Stimulated activated CD4-positive, alpha-beta T cell treated with anti-CD3 and anti-CD28 coated beads, Interleukin-2, amount 100 ng/mL, for 4 hours (primary cell): ENCODE results near the gene CGA.
"Not testable (repeated sequence)": the region's sequence is repeated elsewhere in the genome, so short reads cannot be mapped to it uniquely, and the experiment has no call there.

Experiments
- DNase-seq: peaks from one replicate; pipeline ENCODE4 v3.0.0-alpha.2; 2020; ENCODE audit warnings: low read depth

The CGA gene

GRCh38 chr6:87095087-87095509 lies at the start of gene CGA:
Gene CGA, minus strand, starts transcription at chr6:87095106. Its CDS starts 6,906 bp downstream, at chr6:87088200.
- DNase-seq, result no peak

GRCh38 chr6:87139927-87140326 lies 45.0 kb upstream of the CGA start:
- not testable (repeated sequence) for DNase-seq

GRCh38 chr6:87139236-87139635 lies 44.3 kb upstream of the CGA start:
- DNase-seq, result peak; percentile 45

GRCh38 chr6:87136963-87137362 lies 42.1 kb upstream of the CGA start:
- DNase-seq, result no peak

- no peak for DNase-seq
Observed at GRCh38 chr6:87127737-87128136, 32.8 kb upstream of the CGA start.

GRCh38 chr6:87126501-87126900 lies 31.6 kb upstream of the CGA start:
- no peak for DNase-seq

GRCh38 chr6:87124074-87124473 lies 29.2 kb upstream of the CGA start:
- DNase-seq, result no peak

- no peak for DNase-seq
Observed at GRCh38 chr6:87122477-87122876, 27.6 kb upstream of the CGA start.

GRCh38 chr6:87118054-87118453 lies 23.1 kb upstream of the CGA start:
- DNase-seq, result no peak

GRCh38 chr6:87116922-87117321 lies 22.0 kb upstream of the CGA start:
- no peak for DNase-seq

- no peak for DNase-seq
Observed at GRCh38 chr6:87115402-87116135, 20.7 kb upstream of the CGA start.

- DNase-seq, result no peak
Observed at GRCh38 chr6:87110636-87111035, 15.7 kb upstream of the CGA start.

GRCh38 chr6:87105823-87106222 lies 10.9 kb upstream of the CGA start:
- DNase-seq, result no peak

- DNase-seq, result no peak
Observed at GRCh38 chr6:87104667-87105066, 9.8 kb upstream of the CGA start.

- no peak for DNase-seq
Observed at GRCh38 chr6:87103977-87104601, 9.2 kb upstream of the CGA start.

GRCh38 chr6:87102151-87102621 lies 7.3 kb upstream of the CGA start:
- no peak for DNase-seq

GRCh38 chr6:87101067-87101466 lies 6.2 kb upstream of the CGA start:
- no peak for DNase-seq

GRCh38 chr6:87100216-87100615 lies 5.3 kb upstream of the CGA start:
- no peak for DNase-seq

GRCh38 chr6:87099472-87099871 lies 4.6 kb upstream of the CGA start:
- DNase-seq, result no peak

GRCh38 chr6:87094576-87094975 lies 330 bp downstream of the CGA start:
- DNase-seq, result no peak

- DNase-seq, result no peak
Observed at GRCh38 chr6:87093651-87094050, 1.3 kb downstream of the CGA start.

- DNase-seq, result no peak
Observed at GRCh38 chr6:87093199-87093598, 1.7 kb downstream of the CGA start.

GRCh38 chr6:87092435-87092834 lies 2.5 kb downstream of the CGA start:
- no peak for DNase-seq

GRCh38 chr6:87089135-87089534 lies 5.8 kb downstream of the CGA start:
- DNase-seq, result no peak
